ENCODE data around the gene CTSD. TPM values are rescaled to one million over a fixed set of nuclear protein-coding genes. Genes with fewer than 3 reads are reported as not detected.
A peak's percentile ranks its signal among the peaks of the same experiment; 100 is the strongest.

The CTSD gene
- total RNA-seq, 1 experiment from 2014 or later = 158 TPM

GRCh38 chr11:1771700-1772099, 8.0 kb upstream of the CTSD start:
- H2AK5ac ChIP-seq (ENCODE audit: insufficient read length, low read length) = no peak overlapping the region
- no peak overlapping the region for H3K4ac ChIP-seq (ENCODE audit: low read depth, low read length)
- no peak overlapping the region for H2BK20ac ChIP-seq (ENCODE audit: low read depth, low read length, poor library complexity, severe bottlenecking)
- H4K91ac ChIP-seq (ENCODE audit: insufficient read length, low read depth, low read length) = no peak overlapping the region
- no peaks in the 10 kb centered on the region for H4K20me1 ChIP-seq (ENCODE audit: control insufficient read depth, insufficient read depth, insufficient read length)
- no peaks in the 10 kb centered on the region; the same call in 1 of the 2 replicates for H3K27me3 ChIP-seq (ENCODE audit: insufficient read depth, low read length)
- no peak overlapping the region for H2AFZ ChIP-seq (ENCODE audit: low read length)
- H3K4me1 ChIP-seq (ENCODE audit: insufficient read depth, low read length) = peaks cover 8% of the 10 kb centered on the region; the same call in 1 of the 2 replicates
- H3K79me2 ChIP-seq (ENCODE audit: insufficient read depth, low read length) = no peaks in the 10 kb centered on the region
- no peak for TF ChIP-seq CTCF (conservative IDR thresholded peaks at IDR 0.05)
- H3K4me2 ChIP-seq (ENCODE audit: insufficient read depth, insufficient read length, low read length) = no peak overlapping the region
- no peaks in the 10 kb centered on the region for H3K9me3 ChIP-seq (ENCODE audit: control insufficient read depth, low read depth, low read length)
- no peak overlapping the region for H4K5ac ChIP-seq (ENCODE audit: insufficient read length, low read depth, low read length)
- Mint-ChIP-seq H3K27ac (peak overlapping the region in 1 of 3 experiments; percentile 91; a peak in 1 of 7 replicates), H3K36me3 (ENCODE audit: insufficient read depth in 1 of 3, low read depth in 3 of 3) (no peaks in the 10 kb centered on the region; a peak in 2 of 7 replicates), H3K4me1 (peaks cover 26 to 28% of the 10 kb centered on the region in 2 experiments), H3K27me3 (ENCODE audit: low read depth) (peaks cover 18% of the 10 kb centered on the region), H3K4me3 (no peak overlapping the region), H3K9me3 (peaks cover 2 to 6% of the 10 kb centered on the region in 2 experiments; a peak in 3 of 5 replicates)
- no peak overlapping the region for H4K8ac ChIP-seq (replicated peaks; ENCODE audit: insufficient read length, low read depth, low read length)
- H3K79me1 ChIP-seq (ENCODE audit: insufficient read depth, low read depth, low read length, poor library complexity, severe bottlenecking) = no peaks in the 10 kb centered on the region
- no peak overlapping the region for H2BK12ac ChIP-seq (ENCODE audit: insufficient read length, low read depth, low read length)
- H3K23ac ChIP-seq (ENCODE audit: insufficient read length, low read depth, low read length) = no peak overlapping the region
- H3K14ac ChIP-seq (ENCODE audit: insufficient read depth, low read length) = no peak overlapping the region
- no peak overlapping the region for H3K56ac ChIP-seq (ENCODE audit: insufficient read length, low read depth, low read length)
- H2BK5ac ChIP-seq (ENCODE audit: insufficient read length, low read length) = no peak overlapping the region
- no peak overlapping the region for H3T11ph ChIP-seq (ENCODE audit: low read length)
- no peak overlapping the region for H2BK15ac ChIP-seq (ENCODE audit: low read depth, low read length)
- no peak overlapping the region for H2BK120ac ChIP-seq (ENCODE audit: low read depth, low read length, poor library complexity, severe bottlenecking)
- H3K23me2 ChIP-seq (ENCODE audit: insufficient read length, low read depth, low read length, poor library complexity, severe bottlenecking) = no peaks in the 10 kb centered on the region
- H3K9ac ChIP-seq (ENCODE audit: extremely low read depth, insufficient read length, low read length) = no peak overlapping the region
- H3K27ac ChIP-seq (ENCODE audit: insufficient read length, low read depth, low read length) = no peak overlapping the region
- WGBS (ENCODE audit: extremely low coverage, insufficient read length, low lambda C conversion rate) = no CpG with 5 or more reads among the region's 6 CpGs
- no peak overlapping the region for H3K18ac ChIP-seq (ENCODE audit: insufficient read length, low read depth, low read length)
- DNase-seq = no peak
